NCI-H1092 (cell line): Measurements from ENCODE around the gene PBRM1.

ENCODE experiments used
- DNase-seq: peaks from one replicate; lab custom pipeline; 2025; lab: John Stamatoyannopoulos, UW

PBRM1 gene

DNA sequence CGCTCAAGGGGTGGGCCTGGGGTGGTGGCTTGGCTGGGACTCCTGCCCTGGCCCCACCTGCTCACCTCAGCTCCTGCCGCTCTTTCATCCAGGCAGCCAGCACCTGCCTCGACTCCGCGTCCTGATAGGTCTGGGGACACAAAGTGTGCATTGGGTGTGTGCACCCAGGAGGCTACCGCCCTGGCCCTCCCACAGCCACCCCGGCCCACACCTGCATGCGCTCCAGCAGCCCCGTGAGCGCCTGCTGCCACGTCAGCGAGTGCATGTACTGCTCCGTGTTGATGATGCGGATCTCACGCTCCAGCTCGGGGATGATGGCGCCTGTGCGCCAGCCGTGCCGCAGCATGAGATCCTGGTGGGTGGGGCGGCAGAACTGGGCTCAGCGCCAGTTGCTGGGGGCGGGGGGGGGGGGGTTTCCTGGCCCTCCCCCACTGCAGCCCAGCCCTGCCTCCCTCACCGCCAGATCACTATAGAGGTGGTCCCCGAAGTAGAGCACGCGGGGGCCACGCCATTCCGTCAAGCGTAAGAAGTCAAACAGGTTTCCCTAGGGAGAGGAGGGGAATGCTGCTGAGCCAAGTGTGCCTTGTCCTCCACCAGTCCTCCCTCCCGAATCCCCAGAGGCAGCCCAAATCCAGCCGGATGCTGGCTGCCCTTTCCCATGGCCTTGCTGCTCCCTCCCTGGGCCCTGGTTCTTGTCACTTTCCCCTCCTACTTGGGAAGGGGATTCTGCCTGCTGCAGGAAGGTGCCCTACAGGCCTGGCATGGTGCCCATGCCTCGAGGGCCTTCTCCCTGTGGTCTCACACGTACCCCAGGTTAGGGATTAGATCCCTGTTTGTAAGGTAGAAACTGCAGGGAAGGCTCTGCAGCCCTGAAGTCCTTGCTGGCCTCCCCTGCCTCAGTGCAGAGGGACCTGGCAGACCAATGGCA lies 160.7 kb downstream of the PBRM1 start:
- DNase-seq, result no peak

DNA sequence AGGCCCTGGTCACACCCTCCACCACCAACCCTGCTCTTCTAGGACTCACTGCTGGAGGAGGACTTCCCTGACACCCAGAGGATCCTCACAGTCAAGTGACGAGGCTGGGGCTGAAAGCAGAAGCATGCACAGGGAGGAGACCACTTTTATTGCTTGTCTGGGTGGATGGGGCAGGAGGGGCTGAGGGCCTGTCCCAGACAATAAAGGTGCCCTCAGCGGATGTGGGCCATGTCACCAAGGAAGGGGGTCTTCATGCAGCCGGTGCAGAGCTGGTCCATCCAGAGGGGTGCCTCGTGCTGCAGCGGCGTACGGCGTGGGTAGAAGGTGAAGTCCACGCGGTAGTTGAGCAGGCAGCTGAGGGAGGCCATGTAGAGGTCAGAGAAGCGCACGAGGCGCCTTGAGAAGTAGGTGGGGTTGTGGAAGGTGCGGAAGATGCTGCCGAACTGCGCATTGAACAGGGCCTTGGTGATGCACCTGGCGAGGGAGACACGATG lies 161.4 kb downstream of the PBRM1 start:
- DNase-seq, result no peak

DNA sequence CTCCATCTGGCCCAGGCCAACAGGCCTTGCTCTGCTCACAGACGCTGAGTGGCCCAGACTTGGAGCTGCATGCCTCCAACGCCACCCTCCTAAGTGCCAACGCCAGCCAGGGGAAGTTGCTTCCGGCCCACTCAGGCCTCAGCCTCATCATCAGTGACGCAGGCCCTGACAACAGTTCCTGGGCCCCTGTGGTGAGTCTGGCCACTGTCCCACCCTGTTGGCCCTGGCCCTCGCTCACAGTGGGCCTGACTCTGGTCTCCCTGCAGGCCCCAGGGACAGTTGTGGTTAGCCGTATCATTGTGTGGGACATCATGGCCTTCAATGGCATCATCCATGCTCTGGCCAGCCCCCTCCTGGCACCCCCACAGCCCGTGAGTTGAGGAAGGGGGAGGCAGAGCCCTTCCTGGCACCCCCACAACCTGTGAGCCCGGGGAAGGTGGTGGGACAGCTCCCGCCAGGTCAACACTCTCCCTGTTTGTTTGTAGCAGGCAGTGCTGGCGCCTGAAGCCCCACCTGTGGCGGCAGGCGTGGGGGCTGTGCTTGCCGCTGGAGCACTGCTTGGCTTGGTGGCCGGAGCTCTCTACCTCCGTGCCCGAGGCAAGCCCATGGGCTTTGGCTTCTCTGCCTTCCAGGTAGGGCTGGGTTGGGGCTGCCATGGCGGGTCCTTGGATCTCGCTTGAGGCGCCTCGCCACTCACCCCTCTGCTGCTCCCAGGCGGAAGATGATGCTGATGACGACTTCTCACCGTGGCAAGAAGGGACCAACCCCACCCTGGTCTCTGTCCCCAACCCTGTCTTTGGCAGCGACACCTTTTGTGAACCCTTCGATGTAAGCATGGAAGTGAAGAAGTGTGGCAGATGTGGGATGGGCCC lies 162.1 kb downstream of the PBRM1 start:
- no peak for DNase-seq

DNA sequence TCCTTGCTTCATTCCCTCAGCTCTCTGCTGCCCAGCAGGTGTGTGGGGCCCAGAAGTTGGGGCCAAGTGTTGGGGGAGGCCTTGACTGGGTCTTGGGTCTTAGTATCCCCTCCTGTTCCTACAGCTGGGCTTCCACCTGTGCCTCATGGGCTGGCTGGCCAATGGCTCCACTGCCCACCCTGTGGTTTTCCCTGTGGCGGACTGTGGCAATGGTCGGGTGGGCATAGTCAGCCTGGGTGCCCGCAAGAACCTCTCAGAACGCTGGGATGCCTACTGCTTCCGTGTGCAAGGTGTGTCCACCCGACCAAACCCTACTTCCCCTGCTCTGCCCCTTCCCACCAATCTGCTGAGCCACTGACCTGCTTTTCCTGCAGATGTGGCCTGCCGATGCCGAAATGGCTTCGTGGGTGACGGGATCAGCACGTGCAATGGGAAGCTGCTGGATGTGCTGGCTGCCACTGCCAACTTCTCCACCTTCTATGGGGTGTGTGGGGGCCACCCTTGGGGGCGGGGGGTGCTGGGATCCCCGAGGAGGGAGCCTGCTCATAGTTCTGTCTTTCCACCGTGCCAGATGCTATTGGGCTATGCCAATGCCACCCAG lies 163.0 kb downstream of the PBRM1 start:
- DNase-seq, result no peak

DNA sequence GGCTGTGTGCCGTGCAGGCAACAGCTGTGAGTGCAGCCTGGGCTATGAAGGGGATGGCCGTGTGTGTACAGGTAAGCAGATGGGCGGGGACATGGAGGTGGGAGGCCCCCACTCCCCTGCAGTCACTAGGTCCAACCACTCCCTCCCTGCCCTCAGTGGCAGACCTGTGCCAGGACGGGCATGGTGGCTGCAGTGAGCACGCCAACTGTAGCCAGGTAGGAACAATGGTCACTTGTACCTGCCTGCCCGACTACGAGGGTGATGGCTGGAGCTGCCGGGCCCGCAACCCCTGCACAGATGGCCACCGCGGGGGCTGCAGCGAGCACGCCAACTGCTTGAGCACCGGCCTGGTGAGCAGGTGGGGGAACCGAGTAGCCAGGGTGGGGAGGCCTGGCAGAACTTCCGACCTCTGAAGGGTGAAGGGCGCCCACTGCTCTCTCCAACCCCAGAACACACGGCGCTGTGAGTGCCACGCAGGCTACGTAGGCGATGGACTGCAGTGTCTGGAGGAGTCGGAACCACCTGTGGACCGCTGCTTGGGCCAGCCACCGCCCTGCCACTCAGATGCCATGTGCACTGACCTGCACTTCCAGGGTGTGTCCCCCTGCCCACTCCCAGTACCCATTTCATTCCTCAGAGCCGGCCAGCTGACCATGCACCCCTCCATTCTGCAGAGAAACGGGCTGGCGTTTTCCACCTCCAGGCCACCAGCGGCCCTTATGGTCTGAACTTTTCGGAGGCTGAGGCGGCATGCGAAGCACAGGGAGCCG lies 163.6 kb downstream of the PBRM1 start:
- no peak for DNase-seq

DNA sequence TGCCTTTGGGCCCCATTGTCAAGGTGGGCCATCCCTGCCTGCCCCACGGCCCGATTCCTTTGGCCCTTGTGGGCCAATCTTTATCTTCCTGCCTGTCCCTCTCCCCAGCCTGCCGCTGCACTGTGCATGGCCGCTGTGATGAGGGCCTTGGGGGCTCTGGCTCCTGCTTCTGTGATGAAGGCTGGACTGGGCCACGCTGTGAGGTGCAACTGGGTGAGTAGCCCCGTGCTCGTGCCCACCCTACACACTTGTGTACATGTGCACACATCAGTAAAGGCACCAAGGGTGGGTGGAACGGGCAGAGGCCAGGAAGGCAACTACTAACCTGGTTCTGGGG lies 164.3 kb downstream of the PBRM1 start:
- no peak for DNase-seq

DNA sequence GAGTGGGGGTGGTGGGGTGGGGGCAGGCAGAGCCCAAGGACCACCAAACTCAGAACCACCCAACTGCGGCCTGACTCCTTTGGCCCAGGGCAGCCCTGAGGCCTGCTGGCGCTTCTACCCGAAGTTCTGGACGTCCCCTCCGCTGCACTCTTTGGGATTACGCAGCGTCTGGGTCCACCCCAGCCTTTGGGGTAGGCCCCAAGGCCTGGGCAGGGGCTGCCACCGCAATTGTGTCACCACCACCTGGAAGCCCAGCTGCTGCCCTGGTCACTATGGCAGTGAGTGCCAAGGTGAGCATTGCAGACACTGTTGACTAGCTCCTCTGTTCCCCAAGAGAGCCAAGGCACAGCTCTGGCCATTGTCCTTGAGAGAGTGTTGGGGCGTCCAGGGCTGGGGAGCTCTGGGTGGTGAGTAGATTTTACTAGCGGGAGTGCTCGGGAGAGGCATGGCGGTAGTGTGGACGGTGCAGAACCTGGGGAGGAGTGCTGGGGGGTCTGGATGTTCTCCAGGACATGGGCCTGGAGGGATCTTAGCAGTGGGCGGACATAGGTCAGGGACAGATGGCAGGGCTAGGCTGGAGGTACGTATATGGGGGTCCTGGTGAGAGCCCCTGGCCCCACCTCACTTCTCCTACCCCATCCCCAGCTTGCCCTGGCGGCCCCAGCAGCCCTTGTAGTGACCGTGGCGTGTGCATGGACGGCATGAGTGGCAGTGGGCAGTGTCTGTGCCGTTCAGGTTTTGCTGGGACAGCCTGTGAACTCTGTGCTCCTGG lies 164.8 kb downstream of the PBRM1 start:
- no peak for DNase-seq

DNA sequence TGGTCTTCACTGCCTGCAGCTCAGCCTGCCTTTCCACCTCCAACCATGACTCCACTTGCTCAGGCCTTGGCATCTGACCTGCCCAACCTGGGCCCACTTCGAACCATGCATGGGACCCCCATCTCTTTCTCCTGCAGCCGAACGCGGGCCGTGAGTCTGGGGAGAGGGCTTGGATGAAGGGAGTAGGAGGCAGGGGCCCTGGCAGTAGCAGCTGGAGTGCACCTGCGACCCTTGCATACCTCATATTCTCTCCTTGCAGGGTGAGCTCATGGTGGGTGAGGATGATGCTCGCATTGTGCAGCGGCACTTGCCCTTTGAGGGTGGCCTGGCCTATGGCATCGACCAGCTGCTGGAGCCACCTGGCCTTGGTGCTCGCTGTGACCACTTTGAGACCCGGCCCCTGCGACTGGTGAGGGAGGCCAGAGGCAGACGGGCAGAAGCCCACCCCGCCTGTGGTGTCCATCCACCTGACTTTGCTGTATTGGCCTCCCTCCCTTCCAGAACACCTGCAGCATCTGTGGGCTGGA lies 165.5 kb downstream of the PBRM1 start:
- DNase-seq, result no peak

DNA sequence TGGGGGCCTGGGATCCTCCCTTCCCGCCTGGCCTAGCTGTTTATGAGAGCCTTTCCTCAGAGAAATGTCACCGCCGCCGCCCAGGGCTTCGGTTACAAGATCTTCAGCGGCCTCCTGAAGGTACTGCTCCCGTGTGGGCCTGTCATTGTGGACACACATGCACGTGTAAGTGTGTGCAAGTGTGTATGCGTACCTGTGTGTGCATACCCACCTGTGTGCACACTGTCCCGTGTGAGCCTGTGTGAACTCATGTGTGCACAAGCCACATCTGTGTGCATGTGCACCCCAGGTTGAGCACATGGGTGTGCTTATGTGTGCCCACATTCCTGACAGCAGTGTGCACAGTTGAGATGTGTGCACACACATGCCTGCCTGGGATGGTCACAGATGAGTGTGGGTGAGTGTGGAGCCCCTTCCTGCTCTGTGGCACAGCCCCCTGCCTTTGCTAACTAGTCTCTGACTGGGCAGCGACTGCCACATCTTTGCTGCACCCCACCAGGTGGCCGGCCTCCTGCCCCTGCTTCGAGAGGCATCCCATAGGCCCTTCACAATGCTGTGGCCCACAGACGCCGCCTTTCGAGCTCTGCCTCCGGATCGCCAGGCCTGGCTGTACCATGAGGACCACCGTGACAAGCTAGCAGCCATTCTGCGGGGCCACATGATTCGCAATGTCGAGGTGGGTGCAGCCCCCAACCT lies 166.1 kb downstream of the PBRM1 start:
- DNase-seq, result no peak

DNA sequence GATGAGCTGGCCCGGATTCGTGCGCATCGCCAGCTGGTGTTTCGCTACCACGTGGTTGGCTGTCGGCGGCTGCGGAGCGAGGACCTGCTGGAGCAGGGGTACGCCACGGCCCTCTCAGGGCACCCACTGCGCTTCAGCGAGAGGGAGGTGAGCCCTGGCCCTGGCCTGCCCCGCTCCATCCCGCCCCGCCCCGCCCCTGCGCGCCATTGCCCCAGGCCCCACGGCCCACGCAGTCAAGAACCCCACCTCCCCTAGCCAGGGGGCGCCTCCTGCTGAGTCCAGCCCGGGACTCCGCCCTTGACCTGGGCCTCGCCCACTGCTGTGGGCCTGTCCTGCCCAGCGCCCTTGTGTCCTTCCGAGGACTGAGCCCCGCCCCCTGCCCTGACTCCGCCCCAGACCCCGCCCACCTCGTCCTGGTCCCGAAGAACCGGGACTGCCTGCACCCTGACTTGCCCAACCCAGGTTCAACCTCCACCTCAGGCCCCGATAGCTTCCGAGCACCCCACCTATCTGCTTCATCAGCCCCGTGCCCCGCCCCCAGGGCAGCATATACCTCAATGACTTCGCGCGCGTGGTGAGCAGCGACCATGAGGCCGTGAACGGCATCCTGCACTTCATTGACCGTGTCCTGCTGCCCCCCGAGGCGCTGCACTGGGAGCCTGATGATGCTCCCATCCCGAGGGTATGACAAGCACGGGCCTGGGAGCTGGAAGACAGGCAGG lies 166.8 kb downstream of the PBRM1 start:
- DNase-seq, result no peak

DNA sequence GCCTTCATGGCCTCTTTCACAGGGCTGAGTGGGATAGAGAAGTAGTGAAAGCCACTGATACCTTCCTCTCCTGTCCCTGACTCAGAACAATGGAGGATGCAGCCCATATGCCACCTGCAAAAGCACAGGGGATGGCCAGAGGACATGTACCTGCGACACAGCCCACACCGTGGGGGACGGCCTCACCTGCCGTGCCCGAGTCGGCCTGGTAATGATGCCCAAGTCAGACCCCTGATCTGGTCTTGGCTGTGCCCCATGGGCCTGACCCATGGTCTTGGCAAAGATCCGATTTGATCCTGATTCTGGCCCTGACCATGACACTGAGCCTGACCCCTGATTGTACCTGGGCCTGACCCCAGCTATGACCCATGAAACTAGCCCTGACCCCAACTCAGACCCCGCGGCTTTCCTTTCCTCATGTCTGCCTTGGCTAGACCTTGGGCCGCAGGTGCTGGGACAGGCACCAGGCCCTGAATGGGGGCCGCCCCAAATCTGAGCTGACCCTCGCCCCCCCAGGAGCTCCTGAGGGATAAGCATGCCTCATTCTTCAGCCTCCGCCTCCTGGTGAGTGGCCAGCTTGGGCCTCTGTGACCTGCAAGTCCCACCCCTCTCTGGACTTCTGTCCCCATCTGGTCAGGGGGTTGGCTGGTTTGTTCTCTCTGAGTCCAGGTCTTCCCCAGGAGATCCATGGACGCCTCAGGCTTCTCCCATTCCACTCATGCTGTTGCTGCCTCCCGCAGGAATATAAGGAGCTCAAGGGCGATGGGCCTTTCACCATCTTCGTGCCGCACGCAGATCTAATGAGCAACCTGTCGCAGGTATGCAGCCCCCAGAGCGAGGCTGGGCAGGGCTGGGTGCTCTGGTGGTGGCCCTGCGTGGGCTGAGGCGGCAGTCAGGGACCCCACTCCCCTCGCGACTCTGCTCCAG lies 167.7 kb downstream of the PBRM1 start:
- DNase-seq, result no peak

DNA sequence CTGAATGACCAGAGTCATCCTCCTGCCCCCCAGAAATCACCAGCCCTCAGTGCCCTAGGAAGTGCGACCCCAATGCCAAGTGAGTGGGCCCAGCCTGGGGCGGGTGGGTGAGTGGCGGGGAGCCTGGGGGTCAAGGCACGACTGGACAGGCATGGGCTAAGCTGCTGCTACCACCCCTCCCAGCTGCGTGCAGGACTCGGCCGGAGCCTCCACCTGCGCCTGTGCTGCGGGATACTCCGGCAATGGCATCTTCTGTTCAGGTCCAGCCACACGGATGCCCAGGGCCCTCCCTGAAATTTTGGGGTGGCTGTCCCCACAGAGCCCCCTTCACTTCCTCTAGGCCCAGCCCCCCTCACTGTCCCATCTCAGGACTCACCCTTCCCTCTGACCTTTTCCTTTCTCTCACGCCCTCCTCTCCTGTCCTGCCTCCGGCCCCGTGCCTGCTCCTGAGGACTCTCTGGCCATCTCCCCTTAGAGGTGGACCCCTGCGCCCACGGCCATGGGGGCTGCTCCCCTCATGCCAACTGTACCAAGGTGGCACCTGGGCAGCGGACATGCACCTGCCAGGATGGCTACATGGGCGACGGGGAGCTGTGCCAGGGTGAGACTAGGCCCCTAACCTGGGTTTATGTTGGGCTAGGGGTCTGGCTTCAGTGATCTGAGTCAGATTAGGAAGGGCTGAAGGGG lies 169.1 kb downstream of the PBRM1 start:
- DNase-seq, result no peak

DNA sequence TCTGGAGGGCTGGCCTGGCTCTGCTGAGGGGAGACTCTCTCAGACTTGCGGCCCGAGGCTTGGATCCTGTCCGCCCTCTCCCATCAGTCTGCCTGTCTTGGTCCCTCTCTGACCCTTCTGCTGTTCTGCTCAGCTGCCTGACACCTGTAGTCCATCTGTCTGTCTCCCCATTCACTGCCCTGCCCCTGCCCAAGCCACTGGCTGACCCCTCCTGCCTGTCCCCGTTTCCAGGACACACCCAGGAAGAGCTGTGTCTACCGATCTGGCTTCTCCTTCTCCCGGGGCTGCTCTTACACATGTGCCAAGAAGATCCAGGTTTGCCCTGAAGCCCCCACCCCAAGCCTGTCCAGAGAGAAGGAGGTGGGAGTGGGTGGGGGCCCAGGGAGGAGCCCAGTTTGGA lies 170.5 kb downstream of the PBRM1 start:
- DNase-seq, result no peak

DNA sequence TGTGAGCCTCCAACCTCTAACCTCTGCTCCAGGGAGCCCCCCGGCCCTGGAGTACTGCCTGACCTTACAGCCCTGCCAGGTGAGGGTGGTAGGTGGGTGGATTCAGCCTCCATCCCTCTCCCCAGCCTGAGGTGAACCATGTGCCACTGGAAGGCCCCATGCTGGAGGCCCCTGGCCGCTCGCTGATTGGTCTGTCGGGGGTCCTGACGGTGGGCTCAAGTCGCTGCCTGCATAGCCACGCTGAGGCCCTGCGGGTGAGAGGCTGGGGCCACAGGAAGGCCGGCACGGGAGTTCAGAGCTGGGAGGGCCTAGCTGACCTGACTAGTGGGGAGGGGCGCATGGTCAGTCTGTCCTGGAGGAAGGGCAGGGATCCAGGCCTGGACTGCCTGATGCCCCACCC lies 171.1 kb downstream of the PBRM1 start:
- no peak for DNase-seq

DNA sequence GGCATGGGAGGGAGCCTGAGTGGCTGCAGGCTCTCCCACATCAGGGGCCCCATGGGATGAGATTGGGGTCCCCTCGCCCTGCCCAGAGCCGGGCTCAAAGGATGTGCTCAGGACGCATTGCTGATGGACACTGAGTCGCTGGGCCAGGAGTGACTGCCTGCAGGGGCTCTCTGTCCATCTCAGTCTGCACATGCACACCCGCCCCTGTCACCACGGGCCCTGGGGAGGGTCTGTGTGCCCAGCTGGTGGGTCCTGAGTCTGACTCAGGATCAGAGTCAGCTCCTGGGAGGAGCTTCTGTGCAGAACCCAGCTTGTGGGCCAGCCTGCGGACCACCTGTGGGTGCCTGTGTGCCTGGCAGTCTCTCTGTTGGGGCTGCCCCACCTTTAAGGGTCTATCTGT lies 172.4 kb downstream of the PBRM1 start:
- no peak for DNase-seq

DNA sequence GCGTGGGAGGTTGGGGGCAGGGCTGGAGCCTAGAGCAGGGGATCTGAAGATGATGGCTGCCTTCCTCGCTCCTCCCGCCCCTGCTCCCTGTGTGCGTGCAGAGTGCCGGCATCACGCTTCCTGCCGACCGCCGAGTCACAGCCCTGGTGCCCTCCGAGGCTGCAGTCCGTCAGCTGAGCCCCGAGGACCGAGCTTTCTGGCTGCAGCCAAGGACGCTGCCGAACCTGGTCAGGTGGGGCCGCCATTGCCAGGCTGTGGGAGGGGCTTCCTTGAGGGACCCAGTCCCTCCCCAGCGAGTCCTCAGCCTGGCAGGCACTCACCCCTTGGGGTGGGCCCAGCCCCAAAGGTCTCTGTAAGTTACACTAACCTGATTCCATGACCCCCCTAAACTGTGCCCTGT lies 173.0 kb downstream of the PBRM1 start:
- no peak for DNase-seq

DNA sequence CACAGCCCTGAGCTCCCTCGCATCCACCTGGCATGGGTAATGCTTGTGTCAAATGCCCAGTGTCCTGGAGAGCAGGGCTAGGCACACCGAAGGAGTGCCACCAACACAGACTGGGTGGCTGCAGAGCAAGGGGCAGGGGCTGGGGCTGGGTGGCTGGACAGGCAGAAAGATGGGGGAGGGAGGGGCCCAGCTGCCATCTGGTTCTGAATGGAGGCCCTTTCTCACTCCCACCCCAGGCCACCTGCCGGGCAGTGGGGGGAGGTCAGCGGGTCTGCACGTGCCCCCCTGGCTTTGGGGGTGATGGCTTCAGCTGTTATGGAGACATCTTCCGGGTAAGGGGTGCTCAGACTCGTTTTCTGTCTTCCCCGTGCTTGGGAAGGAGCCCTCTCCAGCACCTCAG lies 173.6 kb downstream of the PBRM1 start:
- no peak for DNase-seq

DNA sequence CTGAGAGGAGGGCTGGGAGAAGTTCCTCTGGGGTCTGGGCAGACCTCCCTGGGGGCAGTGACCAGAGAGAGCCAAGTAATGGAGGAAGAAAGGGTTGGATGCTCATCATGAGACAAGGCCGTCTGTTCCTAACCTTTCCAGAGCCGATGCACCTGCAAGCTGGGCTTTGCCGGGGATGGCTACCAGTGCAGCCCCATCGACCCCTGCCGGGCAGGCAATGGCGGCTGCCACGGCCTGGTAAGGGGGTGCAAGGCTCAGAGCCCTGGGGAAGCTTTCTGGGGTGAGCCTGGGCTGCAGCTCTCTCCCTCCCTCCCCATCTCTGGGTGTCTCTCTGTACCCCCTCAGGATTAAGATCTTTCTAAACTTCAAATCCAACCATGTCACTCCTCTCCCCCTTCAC lies 174.2 kb downstream of the PBRM1 start:
- DNase-seq, result no peak
